Fibroblast of pulmonary artery (primary cell): ENCODE measurements around the gene SGTB.
"Not testable (repeated sequence)": the region's sequence is repeated elsewhere in the genome, so short reads cannot be mapped to it uniquely, and the experiment has no call there.

ENCODE experiments used
- DNase-seq: peaks from one replicate; pipeline ENCODE4 v3.0.0-alpha.2; 2010; ENCODE audit warnings: low read depth
- H3K4me3 ChIP-seq: replicated peaks from 2 replicates; pipeline ENCODE4 v1.5.1; 2011; ENCODE audit warnings: low read depth, mild to moderate bottlenecking, control low read depth, low read length, moderate library complexity
- CTCF ChIP-seq: IDR thresholded peaks from 2 replicates; pipeline ENCODE4 v1.5.1; 2011; ENCODE audit warnings: mild to moderate bottlenecking, control low read depth, low read length, inconsistent platforms; ENCODE audit errors: missing control alignments

SGTB gene

DNA sequence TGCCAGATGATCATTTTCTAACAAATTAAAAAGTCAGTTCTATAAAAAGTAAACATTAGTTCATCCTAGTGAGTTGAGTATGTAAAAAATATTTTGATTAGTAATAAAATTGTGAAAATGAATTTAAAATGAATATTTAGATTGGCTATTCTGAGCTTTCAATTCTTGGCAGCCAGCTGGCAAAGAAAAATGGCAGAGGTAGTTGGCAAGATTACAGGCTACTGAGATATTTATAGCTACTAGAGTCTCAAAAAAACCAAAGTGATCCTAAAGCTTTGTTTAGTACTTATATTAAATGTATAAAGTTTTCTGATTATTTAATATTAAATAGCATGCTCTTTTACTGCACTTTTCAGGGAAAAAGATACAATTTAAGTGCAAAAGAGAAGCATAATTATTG lies 25.0 kb downstream of the SGTB start:
- no peak for DNase-seq
- no peak for TF ChIP-seq CTCF
- no peak overlapping the region for H3K4me3 ChIP-seq

- H3K4me3 ChIP-seq, result no peak overlapping the region
- TF ChIP-seq CTCF, result no peak
- no peak for DNase-seq
Observed at GRCh38 chr5:65695896-65696295, 26.0 kb downstream of the SGTB start.

DNA sequence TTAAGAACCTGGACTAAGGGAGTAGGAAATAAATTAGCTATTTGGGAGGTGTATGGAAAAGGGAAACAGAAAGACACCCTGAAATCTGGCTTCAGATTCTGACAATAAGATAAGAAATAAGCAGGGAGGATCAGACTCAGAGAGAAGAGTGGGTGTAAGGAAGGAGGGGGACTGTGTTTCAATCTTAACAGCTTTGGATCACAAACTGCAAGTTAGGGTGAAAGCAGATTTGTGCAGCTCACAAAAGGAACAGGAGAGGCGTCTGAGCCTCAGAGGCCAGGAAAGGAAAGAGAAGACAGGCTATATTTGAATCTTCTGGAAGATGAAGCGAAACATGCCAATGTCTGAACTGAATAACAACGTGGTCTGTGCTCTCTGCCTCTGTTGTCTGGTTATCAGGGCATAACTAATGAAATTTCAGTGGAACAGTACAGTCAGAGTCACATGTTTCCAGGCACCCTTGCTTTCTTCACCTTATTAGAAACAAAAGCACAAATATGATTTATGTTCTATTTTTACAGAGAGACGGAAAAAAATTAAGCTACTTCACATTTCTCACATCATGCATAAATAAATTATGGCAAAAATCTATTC lies 26.6 kb downstream of the SGTB start:
- no peak for TF ChIP-seq CTCF
- H3K4me3 ChIP-seq, result no peak overlapping the region
- no peak for DNase-seq

- H3K4me3 ChIP-seq, result no peak overlapping the region
- DNase-seq, result no peak
- TF ChIP-seq CTCF, result no peak
Observed at GRCh38 chr5:65693121-65693520, 28.8 kb downstream of the SGTB start.

DNA sequence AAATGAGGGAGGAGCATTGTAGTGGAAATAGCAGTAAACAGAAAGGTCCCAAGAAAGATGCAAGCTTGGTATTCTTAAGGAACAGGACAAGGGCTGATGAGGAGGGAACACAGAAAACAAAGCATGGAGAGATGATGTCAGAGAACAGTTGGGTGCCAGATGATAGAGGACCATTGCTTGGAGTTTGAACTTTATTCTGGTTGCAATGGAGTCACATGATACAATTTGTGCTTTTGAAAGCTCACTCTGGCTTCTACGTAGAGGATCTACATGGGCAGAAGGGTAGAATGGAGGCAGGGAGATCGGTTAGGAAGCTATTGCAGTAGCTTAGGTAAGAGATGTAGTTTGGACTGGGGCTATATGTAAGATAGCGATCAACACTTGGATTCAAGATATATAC lies 39.8 kb downstream of the SGTB start:
- no peak for DNase-seq
- no peak for TF ChIP-seq CTCF
- no peak overlapping the region for H3K4me3 ChIP-seq

DNA sequence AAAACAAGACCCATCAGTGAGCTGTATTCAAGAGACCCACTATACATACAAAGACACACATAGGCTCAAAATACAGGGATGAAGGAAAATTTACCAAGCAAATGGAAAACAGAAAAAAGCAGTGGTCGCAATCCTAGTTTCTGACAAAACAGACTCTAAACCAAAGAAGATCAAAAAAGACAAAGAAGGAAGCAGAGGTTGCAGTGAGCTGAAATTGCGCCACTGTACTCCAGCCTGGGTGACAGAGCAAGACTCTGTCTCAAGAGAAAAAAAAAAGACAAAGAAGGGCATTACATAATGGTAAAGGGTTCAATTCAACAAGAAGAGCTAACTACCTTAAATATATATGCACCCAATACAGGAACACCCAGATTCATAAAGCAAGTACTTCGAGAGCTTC lies 45.9 kb downstream of the SGTB start:
- not testable (repeated sequence) for H3K4me3 ChIP-seq, DNase-seq

DNA sequence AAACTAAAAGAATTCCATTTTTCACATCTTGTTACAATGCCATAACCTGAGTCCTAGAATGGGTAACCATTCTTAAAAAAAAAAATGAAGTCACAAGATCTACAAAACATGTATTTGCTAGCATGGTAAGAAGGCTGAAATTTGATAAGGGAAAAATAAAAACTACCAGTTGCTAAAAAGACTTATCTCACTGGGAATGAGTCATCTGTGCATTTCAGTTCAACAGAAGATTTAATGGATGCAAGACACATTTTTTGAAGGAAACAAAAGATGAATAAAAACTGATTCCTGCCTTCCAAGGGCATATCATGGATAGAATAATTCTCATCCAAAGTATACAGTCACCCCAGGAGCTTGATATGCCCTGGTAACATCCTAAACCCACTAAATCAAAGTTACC lies 47.2 kb downstream of the SGTB start:
- no peak for TF ChIP-seq CTCF
- H3K4me3 ChIP-seq, result no peak overlapping the region
- peak; percentile 4 for DNase-seq
